Hepatocyte (in vitro differentiated cells): Measurements from ENCODE around the gene PROSER2.

Experiments
- EZH2phosphoT487 ChIP-seq: fragments of 200-600 bp; sonication (generic); IDR thresholded peaks from one replicate; pipeline ENCODE4 v1.6.1; 2018; ENCODE audit warnings: antibody characterized with exemption, mild to moderate bottlenecking, low read depth, moderate library complexity; ENCODE audit not compliant: unreplicated experiment, severe bottlenecking
- TF ChIP-seq, protein P1 (sequence below): fragments of 200-600 bp; sonication (generic); IDR thresholded peaks from 2 replicates; pipeline ENCODE4 v1.5.1; 2016; ENCODE audit warnings: antibody characterized with exemption, mild to moderate bottlenecking; ENCODE audit not compliant: poor library complexity

DNA sequence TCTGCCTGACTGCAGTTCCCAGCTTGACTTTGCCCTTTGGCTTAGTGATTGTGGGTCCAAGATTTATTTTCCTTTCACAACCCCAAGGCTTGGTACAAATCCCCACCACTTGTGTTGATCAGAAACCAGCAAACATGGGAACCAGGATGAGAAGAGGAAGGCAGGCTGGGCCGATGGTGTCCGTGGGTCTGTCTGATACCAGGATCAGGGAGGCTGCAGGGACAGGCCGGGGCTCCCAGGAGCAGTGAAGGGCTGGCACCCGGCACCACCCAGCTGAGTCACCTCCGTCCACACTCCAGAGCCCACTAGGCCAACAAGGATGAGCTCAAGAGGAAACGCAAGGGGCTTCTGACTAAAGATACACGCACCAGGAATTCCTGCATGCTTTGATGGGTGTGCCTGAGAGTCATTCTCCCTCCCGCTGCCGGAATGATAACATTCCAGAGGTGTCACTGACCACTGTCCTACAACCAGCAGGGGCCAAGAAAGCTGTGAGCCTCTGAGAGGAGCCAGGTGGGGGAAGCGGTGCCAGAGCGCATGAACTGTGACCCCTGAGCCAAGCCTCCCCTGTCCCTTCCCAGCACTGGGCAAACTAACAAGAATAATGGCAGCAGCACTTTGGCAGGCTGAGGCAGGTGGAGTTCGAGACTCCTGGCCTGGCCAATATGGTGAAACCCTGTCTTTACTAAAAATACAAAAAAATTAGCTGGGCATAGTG, 29.2 kb upstream of the PROSER2 start:
- TF ChIP-seq, protein P1, sequence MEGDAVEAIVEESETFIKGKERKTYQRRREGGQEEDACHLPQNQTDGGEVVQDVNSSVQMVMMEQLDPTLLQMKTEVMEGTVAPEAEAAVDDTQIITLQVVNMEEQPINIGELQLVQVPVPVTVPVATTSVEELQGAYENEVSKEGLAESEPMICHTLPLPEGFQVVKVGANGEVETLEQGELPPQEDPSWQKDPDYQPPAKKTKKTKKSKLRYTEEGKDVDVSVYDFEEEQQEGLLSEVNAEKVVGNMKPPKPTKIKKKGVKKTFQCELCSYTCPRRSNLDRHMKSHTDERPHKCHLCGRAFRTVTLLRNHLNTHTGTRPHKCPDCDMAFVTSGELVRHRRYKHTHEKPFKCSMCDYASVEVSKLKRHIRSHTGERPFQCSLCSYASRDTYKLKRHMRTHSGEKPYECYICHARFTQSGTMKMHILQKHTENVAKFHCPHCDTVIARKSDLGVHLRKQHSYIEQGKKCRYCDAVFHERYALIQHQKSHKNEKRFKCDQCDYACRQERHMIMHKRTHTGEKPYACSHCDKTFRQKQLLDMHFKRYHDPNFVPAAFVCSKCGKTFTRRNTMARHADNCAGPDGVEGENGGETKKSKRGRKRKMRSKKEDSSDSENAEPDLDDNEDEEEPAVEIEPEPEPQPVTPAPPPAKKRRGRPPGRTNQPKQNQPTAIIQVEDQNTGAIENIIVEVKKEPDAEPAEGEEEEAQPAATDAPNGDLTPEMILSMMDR: no peak
- no peak for TF ChIP-seq EZH2phosphoT487
